ENCODE results near the gene ABI1.
"Not testable (repeated sequence)": the region's sequence is repeated elsewhere in the genome, so short reads cannot be mapped to it uniquely, and the experiment has no call there.

- TF ChIP-seq CTCF, POLR2A (IDR thresholded peaks at IDR 0.05): not testable (repeated sequence)
Measured at GRCh38 chr10:26892306-26892923, 31.7 kb upstream of the ABI1 start.

Data from testis (tissue), 2 donors.